Raji (cell line): Measurements from ENCODE around the gene PGAP6.

Experiments
- POLR2A ChIP-seq: IDR thresholded peaks from 2 replicates; pipeline ENCODE4 v1.6.1; 2011; ENCODE audit warnings: low read depth, low read length, control low read depth; ENCODE audit not compliant: insufficient read depth

The PGAP6 gene

DNA sequence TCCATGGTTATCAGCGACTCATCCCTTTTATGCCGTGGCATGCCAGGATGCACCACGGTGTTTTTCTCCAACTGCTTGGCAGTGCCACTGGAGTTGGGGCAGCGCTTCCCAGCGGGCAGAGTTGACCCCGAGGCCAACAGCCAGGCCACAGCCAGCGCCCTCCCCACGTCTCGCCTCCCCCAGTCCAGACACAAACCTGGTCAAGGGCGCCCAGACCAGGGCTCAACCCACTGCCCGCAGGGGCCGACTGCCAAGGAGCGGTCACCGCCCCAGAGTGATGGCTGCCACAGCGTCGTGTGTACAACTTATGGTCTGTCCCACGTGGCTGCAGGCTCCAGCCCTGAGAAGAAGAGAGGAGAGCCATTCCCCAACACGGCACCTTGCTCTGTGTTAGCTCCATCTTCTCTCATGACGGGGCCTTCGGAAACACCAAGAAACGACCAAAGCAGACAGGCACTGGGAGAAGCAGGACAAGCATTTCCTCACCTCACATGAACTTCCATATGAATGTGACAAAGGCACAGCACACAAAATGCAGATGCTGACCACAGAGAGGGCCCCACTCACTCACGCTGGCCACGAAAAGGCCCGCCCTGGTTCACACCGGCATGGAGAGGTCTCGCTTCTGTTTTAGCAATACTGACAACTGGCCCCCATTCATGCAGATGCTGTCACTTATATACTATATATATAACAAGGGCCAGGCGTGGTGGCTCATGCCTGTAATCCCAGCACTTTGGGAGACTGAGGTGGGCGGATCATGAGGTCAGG is 56.2 kb downstream of the PGAP6 start:
- TF ChIP-seq POLR2A, result no peak

DNA sequence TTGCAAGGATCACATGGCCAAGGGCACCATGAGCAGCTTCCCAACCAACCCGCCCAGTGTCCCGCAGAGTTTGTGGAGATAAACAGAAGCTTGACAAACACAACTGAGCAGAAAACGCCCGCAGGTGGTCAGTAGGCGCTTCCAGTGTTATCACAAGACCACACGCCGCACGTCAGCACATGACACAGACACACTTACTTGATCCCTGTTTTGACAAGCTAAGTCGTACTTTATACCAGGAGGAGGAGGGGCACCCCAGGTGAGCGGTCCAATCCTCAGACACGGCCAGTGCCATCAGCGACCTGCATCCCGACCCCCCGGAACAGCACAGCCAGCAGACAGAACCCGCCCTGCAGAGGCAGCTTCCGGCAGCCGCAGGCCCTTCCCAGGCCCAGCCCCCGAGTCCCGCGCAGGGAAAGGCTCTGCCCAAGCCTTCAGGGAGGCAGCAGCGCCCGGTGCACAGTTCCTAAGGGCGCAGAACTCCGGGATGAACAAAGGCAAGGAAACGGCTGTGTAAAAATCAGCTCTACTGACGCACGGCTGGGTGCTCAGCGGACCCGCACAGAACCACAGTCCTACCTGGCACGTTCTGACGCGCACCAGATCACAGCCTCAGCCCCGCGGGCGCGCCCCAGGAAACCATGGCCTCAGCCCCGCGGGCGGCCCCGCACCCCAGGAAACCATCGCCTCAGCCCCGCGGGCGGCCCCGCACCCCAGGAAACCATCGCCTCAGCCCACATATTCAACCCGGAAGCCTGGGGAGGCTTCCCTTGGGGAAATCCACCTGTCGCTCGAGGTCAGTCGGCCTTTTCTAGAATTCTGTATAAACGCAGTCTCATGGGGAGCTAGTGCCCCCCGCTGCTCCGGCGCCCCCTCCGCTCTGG is 57.1 kb downstream of the PGAP6 start:
- no peak for TF ChIP-seq POLR2A

DNA sequence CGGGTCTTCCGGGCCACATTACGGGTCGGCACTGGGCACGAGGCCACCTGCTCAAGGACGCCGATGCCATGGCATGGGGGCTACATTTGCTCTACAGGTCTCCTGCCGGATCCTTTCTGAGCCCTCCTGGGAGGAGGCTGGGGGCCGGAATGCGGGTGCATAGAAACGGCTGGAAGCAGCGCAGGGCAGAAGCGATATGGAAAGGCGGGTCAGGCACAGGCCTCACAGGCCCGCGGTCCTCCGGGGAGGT is 57.7 kb downstream of the PGAP6 start:
- no peak for TF ChIP-seq POLR2A

DNA sequence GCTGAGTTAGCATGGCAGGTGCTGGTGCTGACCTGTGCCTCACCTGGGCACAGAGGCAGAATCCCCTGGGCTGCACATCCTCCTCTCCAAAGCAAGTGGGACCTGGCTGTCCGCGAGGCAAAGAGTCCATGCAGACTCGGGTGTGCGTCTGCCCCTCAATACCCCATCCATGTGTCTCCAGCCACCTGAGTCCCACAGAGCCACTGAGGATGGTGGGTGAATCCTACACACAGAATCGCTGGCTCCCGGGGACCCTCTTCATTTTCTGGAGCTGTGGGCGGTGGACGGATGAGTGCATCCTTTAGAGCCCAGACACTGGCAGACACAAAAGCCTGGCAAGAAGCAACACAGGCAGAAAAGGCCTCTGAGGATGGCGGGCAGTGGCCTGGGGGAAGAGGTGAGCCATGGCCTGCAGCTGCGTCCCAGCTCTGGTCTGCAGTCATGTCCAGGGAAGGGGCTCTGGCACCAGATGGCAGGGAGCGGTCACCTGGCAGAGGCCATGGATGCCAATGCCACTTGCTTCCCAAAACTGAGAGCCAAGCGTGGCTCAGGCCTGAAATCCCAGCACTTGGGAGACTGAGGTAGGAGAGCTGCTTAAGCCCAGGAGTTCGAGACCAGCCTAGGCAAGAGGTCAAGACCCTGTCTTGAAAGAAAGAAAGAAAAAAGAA is 59.2 kb downstream of the PGAP6 start:
- TF ChIP-seq POLR2A, result no peak

DNA sequence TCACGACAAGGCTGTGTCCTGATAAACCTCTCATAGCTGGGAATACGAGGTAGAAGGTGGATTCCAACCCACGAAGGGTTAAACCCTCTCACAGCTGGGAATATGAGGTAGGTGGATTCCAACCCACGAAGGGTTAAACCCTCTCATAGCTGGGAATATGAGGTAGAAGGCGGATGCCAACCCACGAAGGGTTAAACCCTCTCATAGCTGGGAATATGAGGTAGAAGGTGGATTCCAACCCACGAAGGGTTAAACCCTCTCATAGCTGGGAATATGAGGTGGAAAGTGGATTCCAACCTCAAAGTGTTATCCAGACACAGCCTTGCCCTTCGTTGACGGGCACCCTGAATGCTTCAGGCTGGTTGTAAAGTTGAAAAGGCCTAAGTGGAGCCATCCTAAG is 60.2 kb downstream of the PGAP6 start:
- TF ChIP-seq POLR2A, result no peak
